D721Med (cell line): ENCODE measurements around the gene ZNF385B.

Experiments used
- DNase-seq: peaks from one replicate; pipeline ENCODE4 v3.0.0; 2011; ENCODE audit warnings: low spot score; ENCODE audit not compliant: insufficient read length
- FAIRE-seq: peaks from 2 replicates; lab custom pipeline; 2011; peaks lifted over from hg19 to GRCh38; lab: Jason Lieb, UNC
- TF ChIP-seq, protein P1 (sequence below): IDR thresholded peaks from 2 replicates; pipeline ENCODE4 v1.5.1; 2012; ENCODE audit warnings: mild to moderate bottlenecking, control low read depth; ENCODE audit not compliant: insufficient read depth; ENCODE audit errors: missing control alignments

Gene ZNF385B

DNA sequence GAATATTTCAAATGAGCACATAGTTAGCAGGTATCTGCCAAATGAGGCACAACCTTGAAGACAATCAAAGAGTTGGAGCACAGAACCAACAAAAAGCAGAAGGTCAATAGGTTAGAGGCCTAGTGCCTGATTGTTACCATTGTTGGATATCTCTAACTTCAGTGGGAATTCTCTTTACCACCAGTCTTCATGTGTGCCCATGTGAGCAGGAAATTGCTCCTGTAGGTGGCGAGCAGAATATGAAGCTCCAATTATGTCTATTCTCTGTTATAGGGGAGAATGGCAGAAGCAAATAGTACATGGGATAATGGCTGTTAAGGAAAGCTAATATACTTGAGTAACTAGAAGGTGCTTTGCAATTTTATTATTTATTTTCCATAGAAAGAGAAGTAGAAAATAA lies 14.9 kb upstream of the ZNF385B start:
- FAIRE-seq (no peak), DNase-seq (no peak)
- TF ChIP-seq, protein P1, sequence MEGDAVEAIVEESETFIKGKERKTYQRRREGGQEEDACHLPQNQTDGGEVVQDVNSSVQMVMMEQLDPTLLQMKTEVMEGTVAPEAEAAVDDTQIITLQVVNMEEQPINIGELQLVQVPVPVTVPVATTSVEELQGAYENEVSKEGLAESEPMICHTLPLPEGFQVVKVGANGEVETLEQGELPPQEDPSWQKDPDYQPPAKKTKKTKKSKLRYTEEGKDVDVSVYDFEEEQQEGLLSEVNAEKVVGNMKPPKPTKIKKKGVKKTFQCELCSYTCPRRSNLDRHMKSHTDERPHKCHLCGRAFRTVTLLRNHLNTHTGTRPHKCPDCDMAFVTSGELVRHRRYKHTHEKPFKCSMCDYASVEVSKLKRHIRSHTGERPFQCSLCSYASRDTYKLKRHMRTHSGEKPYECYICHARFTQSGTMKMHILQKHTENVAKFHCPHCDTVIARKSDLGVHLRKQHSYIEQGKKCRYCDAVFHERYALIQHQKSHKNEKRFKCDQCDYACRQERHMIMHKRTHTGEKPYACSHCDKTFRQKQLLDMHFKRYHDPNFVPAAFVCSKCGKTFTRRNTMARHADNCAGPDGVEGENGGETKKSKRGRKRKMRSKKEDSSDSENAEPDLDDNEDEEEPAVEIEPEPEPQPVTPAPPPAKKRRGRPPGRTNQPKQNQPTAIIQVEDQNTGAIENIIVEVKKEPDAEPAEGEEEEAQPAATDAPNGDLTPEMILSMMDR = no peak

DNA sequence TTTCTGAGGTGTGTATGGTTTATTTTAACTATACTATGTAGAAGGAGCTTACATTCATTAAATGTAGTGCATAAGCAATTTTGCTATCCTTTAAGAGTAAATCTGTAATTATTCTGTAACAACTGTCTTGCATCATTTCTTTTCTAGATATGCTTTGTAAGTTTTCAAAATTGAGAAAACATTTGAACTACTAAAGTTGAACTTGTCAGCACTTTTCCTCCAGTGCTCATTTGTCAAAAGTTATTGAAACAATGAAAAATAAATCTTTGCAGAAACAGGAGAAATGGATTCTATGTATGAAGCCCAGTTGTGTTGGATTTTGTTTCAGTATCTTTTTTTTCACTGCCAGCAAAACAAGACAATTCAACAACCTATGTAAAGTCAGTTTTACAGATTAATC lies 14.5 kb upstream of the ZNF385B start:
- FAIRE-seq (no peak), DNase-seq (no peak)
- TF ChIP-seq, protein P1 = no peak

DNA sequence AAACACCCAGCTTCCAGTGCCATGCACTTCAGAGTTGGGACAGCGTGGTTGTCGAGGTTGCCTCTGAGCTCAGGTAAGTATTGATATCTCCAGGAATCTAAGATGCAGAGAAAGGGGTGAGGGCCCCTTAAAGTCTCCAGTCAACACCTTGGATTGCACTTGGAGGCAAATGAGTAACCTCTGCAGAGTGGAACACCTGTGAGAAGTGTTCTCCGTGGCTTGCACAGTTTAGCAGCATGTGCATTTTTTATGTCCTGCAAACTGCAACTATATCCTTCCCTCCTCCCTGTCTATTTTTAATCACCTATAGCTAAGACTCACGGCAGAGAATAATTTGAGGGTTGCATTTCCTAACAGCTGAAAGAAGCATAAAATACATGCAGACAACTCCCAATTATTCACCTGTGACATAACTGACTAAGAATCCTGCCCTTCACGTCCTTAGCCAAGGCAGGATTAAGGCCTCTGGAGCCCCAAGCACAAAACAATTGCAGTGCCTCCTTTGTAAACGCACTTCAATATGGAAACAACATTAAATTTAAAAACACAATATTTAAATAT lies 1.6 kb upstream of the ZNF385B start:
- FAIRE-seq = no peak

DNA sequence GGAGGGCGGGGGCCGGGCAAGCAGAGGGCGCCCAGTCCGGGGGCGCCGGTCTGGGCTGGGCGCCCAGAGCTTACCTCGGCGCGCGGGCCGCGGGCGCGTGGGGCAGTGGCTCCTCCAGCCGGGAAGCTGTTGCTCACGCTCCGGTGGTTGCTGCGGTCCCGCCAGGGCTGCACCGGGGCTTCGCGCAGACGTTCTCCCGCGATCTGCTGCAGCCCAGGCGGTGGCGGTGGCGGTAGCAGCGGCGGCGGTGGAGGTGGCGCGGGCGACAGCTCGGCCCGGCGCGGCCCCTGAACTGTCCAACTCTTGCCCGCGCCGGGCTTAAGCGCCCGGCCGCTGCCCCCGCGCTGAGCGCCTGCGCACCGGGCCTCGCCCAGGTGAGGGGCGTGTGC lies 391 bp downstream of the ZNF385B start:
- DNase-seq (no peak), FAIRE-seq (no peak)
- TF ChIP-seq, protein P1 = no peak

More for the DNA sequence above, 1.6 kb upstream of the ZNF385B start:
- no peak for DNase-seq
- TF ChIP-seq, protein P1 = no peak

DNA sequence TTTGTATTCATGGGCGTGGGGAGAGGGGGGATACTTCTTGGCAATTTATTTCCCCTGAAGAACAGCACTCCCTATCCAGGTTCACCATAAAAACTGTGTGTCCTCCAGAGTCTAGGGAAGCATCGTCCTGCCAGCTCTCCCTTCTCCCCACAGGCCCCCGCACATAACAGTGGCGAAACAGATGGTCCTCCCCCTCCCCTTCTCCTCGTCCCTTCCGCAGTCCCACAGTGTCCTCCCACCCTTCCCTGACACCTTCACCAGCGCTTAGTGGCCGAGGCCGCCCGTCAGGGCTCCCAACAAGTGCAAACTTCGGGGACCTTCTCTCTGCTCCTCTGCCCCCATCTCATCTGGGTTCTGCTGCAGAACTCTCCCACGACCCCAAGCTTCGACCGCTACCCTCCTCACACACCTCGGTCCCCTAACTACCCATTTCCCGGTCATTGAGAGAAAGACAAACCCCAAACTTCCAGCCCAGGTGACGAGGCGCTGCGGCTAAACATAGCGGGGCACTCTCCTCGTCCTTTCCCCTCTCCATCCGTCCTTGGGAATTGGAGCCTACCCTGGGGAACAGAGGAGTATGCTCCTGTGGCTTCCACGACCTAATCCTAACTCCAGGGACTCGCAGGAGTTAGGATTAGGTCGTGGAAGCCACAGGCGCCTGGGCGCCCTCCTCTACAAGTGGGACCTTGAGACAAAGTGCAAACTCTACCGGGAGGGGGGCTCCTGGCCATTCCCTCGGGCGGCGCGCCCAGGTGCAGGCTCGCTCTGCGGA lies 971 bp downstream of the ZNF385B start:
- no peak for FAIRE-seq
- DNase-seq = no peak
- TF ChIP-seq, protein P1 = no peak

DNA sequence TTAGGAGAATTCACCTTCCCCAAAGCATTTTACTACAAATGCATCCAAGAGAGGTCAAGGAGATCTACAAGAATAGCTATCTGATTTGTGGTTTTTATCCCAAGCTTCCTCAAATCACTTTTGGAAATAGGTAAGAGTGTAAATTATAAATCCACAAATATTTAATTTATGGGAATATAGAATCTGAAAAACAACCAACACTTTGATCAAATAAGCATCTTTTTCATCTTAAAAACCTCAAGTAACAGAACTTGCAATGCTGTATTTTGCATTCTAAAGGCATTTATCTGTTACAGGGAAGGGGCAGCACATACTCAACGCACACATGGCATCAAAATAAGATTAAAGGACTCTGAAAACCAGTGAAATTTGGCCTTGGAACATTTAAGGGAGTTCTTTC lies 1.9 kb downstream of the ZNF385B start:
- DNase-seq (no peak), FAIRE-seq (no peak)
- TF ChIP-seq, protein P1 = no peak

DNA sequence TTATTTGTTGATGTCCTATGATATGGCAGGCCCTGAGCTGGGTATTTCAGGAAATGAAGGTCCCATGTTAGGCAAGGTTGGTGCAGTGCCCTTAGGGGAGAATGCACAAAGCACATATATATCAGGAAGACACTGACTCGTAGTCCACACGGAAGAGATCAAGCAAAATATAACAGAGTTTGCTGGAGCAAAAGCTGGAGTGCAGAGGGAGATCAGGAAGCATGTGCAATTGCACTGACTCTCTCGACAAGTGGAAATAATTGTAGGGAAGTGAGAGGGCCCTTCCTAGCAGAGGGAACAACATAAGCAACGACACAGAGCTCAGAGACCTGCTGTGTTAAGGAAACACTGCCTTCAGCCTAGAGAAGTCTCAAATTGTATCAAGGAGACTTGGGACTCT lies 4.2 kb downstream of the ZNF385B start:
- no peak for FAIRE-seq

More for the DNA sequence above, 4.2 kb downstream of the ZNF385B start:
- no peak for DNase-seq
- TF ChIP-seq, protein P1 = no peak
